ENCODE measurements around the gene HPS4. TPM values are rescaled to one million over a fixed set of nuclear protein-coding genes. Genes with fewer than 3 reads are reported as not detected.
A peak's percentile ranks its signal among the peaks of the same experiment; 100 is the strongest.

Gene HPS4
- total RNA-seq, 1 donor, result 28.1 TPM

- TF ChIP-seq CTCF (IDR thresholded peaks at IDR 0.05; ENCODE audit: insufficient read depth, low read depth, low read length), result no peak
- DNase-seq (ENCODE audit: low read depth), result peak; percentile 42
- H3K4me3 ChIP-seq (ENCODE audit: low read depth, low read length), result no peak overlapping the region
Measured at GRCh38 chr22:26471522-26471921, 12.1 kb downstream of the HPS4 start.

- no peak overlapping the region for H3K4me3 ChIP-seq (ENCODE audit: low read depth, low read length)
- no peak for TF ChIP-seq CTCF (IDR thresholded peaks at IDR 0.05; ENCODE audit: insufficient read depth, low read depth, low read length)
- no peak for DNase-seq (ENCODE audit: low read depth)
Measured at GRCh38 chr22:26470807-26471206, 12.8 kb downstream of the HPS4 start.

- TF ChIP-seq CTCF (IDR thresholded peaks at IDR 0.05; ENCODE audit: insufficient read depth, low read depth, low read length), result no peak
- no peak overlapping the region for H3K4me3 ChIP-seq (ENCODE audit: low read depth, low read length)
- DNase-seq (ENCODE audit: low read depth), result no peak
Measured at GRCh38 chr22:26466196-26466595, 17.4 kb downstream of the HPS4 start.

GRCh38 chr22:26464312-26464711, 19.3 kb downstream of the HPS4 start:
- no peak for TF ChIP-seq CTCF (IDR thresholded peaks at IDR 0.05; ENCODE audit: insufficient read depth, low read depth, low read length)
- peak; percentile 29 for DNase-seq (ENCODE audit: low read depth)
- H3K4me3 ChIP-seq (ENCODE audit: low read depth, low read length), result no peak overlapping the region

- no peak for TF ChIP-seq CTCF (IDR thresholded peaks at IDR 0.05; ENCODE audit: insufficient read depth, low read depth, low read length)
- H3K4me3 ChIP-seq (ENCODE audit: low read depth, low read length), result no peak overlapping the region
- DNase-seq (ENCODE audit: low read depth), result no peak
Measured at GRCh38 chr22:26463688-26464087, 19.9 kb downstream of the HPS4 start.

- no peak for TF ChIP-seq CTCF (IDR thresholded peaks at IDR 0.05; ENCODE audit: insufficient read depth, low read depth, low read length)
- DNase-seq (ENCODE audit: low read depth), result peak; percentile 58
Measured at GRCh38 chr22:26463101-26463661, 20.4 kb downstream of the HPS4 start.

GRCh38 chr22:26462641-26463040, 20.9 kb downstream of the HPS4 start:
- no peak for TF ChIP-seq CTCF (IDR thresholded peaks at IDR 0.05; ENCODE audit: insufficient read depth, low read depth, low read length)

More at GRCh38 chr22:26463101-26463661, 20.4 kb downstream of the HPS4 start:
- no peak overlapping the region for H3K4me3 ChIP-seq (ENCODE audit: low read depth, low read length)

More at GRCh38 chr22:26462641-26463040, 20.9 kb downstream of the HPS4 start:
- H3K4me3 ChIP-seq (ENCODE audit: low read depth, low read length), result no peak overlapping the region
- DNase-seq (ENCODE audit: low read depth), result no peak

Data from fibroblast of villous mesenchyme (primary cell).